NB4 (cell line): Measurements from ENCODE around the gene PHYH.

ENCODE experiments used
- MYC ChIP-seq: IDR thresholded peaks from 2 replicates; pipeline ENCODE4 v1.6.1; 2011; ENCODE audit warnings: low read depth, low read length
- POLR2A ChIP-seq: IDR thresholded peaks from 2 replicates; pipeline ENCODE4 v1.6.1; 2011; ENCODE audit warnings: mild to moderate bottlenecking; ENCODE audit not compliant: insufficient read length; ENCODE audit errors: extremely low read depth
- TF ChIP-seq, protein P1 (sequence below): IDR thresholded peaks from one replicate; pipeline ENCODE4 v1.5.1; 2012; ENCODE audit warnings: low read depth, low read length
- TF ChIP-seq, protein P2 (sequence below): IDR thresholded peaks from 2 replicates; pipeline ENCODE4 v1.6.1; 2011; ENCODE audit warnings: low read depth, low read length

DNA sequence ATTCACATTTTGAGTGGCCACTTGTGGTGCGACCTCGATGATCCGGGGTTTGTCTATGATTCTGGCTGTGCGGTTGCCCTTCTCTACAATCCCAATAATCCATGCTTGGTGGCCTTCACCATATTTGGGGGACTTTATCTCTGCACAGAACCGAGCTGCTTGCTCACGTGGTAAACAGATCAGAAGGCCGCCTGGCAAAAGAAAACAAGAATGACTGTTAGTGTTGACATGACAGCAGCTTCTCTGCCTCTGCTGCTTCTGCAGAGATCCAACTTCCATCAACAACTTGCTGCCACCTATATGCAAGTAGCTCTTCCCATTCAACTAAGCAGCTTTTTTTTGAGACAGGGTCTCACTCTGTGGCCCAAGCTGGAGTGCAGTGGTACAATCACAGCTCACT is 19.3 kb upstream of the PHYH start:
- TF ChIP-seq, protein P1, sequence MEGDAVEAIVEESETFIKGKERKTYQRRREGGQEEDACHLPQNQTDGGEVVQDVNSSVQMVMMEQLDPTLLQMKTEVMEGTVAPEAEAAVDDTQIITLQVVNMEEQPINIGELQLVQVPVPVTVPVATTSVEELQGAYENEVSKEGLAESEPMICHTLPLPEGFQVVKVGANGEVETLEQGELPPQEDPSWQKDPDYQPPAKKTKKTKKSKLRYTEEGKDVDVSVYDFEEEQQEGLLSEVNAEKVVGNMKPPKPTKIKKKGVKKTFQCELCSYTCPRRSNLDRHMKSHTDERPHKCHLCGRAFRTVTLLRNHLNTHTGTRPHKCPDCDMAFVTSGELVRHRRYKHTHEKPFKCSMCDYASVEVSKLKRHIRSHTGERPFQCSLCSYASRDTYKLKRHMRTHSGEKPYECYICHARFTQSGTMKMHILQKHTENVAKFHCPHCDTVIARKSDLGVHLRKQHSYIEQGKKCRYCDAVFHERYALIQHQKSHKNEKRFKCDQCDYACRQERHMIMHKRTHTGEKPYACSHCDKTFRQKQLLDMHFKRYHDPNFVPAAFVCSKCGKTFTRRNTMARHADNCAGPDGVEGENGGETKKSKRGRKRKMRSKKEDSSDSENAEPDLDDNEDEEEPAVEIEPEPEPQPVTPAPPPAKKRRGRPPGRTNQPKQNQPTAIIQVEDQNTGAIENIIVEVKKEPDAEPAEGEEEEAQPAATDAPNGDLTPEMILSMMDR = no peak
- TF ChIP-seq MYC (no peak), POLR2A (no peak)
- TF ChIP-seq, protein P2, sequence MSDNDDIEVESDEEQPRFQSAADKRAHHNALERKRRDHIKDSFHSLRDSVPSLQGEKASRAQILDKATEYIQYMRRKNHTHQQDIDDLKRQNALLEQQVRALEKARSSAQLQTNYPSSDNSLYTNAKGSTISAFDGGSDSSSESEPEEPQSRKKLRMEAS = no peak
